GM10248 (cell line): Measurements from ENCODE around the gene CC2D2A.
"Not testable (repeated sequence)": the region's sequence is repeated elsewhere in the genome, so short reads cannot be mapped to it uniquely, and the experiment has no call there.

Experiments
- CTCF ChIA-PET: fragments of 300-600 bp; sonication (Branson Sonifier 250); formaldehyde crosslinking; extraction: SDS; loops from one replicate; lab custom pipeline; 2021; ENCODE audit warnings: antibody characterized with exemption; lab: Yijun Ruan, JAX
- POLR2A ChIA-PET: fragments of 350-650 bp; sonication (Branson Sonifier 250); formaldehyde crosslinking; extraction: SDS; loops from one replicate; lab custom pipeline; 2020; ENCODE audit warnings: antibody characterized with exemption; lab: Yijun Ruan, JAX
- DNase-seq: peaks from one replicate; pipeline ENCODE4 v3.0.0; 2012; ENCODE audit errors: extremely low spot score
- CTCF ChIP-seq: IDR thresholded peaks from 2 replicates; pipeline ENCODE4 v1.5.1; 2012; ENCODE audit warnings: mild to moderate bottlenecking, low read depth; ENCODE audit errors: extremely low read depth, missing control alignments, control extremely low read depth

Gene CC2D2A

GRCh38 chr4:15516494-15516893 lies 46.8 kb downstream of the CC2D2A start:
- ChIA-PET CTCF (interaction anchor here (1.0 to 1.4 kb wide), 2 partner anchors 10 to 21 kb away, joined by 3 to 5 read pairs; no protein-coding TSS in a partner anchor), POLR2A (no interaction called here)
- DNase-seq, result no peak
- TF ChIP-seq CTCF, result no peak

- DNase-seq, POLR2A ChIA-PET: not testable (repeated sequence)
- CTCF ChIA-PET, result interaction anchor here (1.1 kb wide), 1 partner anchor 14 kb away, joined by 3 read pairs; no protein-coding TSS in a partner anchor
Observed at GRCh38 chr4:15517681-15518080, 48.0 kb downstream of the CC2D2A start.

GRCh38 chr4:15521442-15522039 lies 51.9 kb downstream of the CC2D2A start:
- TF ChIP-seq CTCF, result no peak
- ChIA-PET CTCF (interaction anchor here (1.5 to 1.6 kb wide), 2 partner anchors 13 to 23 kb away, joined by 3 to 4 read pairs; no protein-coding TSS in a partner anchor), POLR2A (no interaction called here)
- no peak for DNase-seq

GRCh38 chr4:15525080-15525479 lies 55.4 kb downstream of the CC2D2A start:
- POLR2A ChIA-PET, result no interaction called here
- no peak for DNase-seq
- no peak for TF ChIP-seq CTCF
- CTCF ChIA-PET, result no interaction called here

GRCh38 chr4:15526924-15527592 lies 57.4 kb downstream of the CC2D2A start:
- no peak for TF ChIP-seq CTCF
- no peak for DNase-seq
- POLR2A ChIA-PET, result no interaction called here
- CTCF ChIA-PET, result interaction anchor here (1.0 kb wide), 1 partner anchor 11 kb away, joined by 5 read pairs; no protein-coding TSS in a partner anchor

- ChIA-PET CTCF (interaction anchor here (1.1 to 1.8 kb wide), 4 partner anchors 18 to 351 kb away, joined by 3 to 6 read pairs (median 4); no protein-coding TSS in a partner anchor), POLR2A (no interaction called here)
- DNase-seq, result no peak
- TF ChIP-seq CTCF, result no peak
Observed at GRCh38 chr4:15531792-15532191, 62.1 kb downstream of the CC2D2A start.

- CTCF ChIA-PET, result interaction anchor here (2.5 kb wide), 1 partner anchor 11 kb away, joined by 14 read pairs; no protein-coding TSS in a partner anchor
- no peak for TF ChIP-seq CTCF
- no peak for DNase-seq
- POLR2A ChIA-PET, result no interaction called here
Observed at GRCh38 chr4:15533817-15534216, 64.1 kb downstream of the CC2D2A start.
